ENCODE measurements around the gene SPPL3. TPM values are rescaled to one million over a fixed set of nuclear protein-coding genes. Genes with fewer than 3 reads are reported as not detected.
"Not testable (repeated sequence)": the region's sequence is repeated elsewhere in the genome, so short reads cannot be mapped to it uniquely, and the experiment has no call there.

Gene SPPL3
- total RNA-seq, 1 experiment from 2014 or later, result 7.4 TPM

GRCh38 chr12:120925740-120926563, 21.8 kb upstream of the SPPL3 start:
- in situ Hi-C loops (cut with HindIII; ENCODE audit: low pct_unique_long_range_greater_than_20kb, low sequenced_read_pairs), result no loop called here
- DNase-seq (ENCODE audit: low read depth), result no peak

- DNase-seq (ENCODE audit: low read depth), result no peak
- in situ Hi-C loops (cut with HindIII; ENCODE audit: low pct_unique_long_range_greater_than_20kb, low sequenced_read_pairs), result no loop called here
These were observed 18.1 kb upstream of the SPPL3 start for GRCh38 chr12:120922279-120922678.

- in situ Hi-C loops (cut with HindIII; ENCODE audit: low pct_unique_long_range_greater_than_20kb, low sequenced_read_pairs), result no loop called here
- no peak for DNase-seq (ENCODE audit: low read depth)
These were observed 17.5 kb upstream of the SPPL3 start for GRCh38 chr12:120921637-120922036.

- in situ Hi-C loops (cut with HindIII; ENCODE audit: low pct_unique_long_range_greater_than_20kb, low sequenced_read_pairs), result no loop called here
- no peak for DNase-seq (ENCODE audit: low read depth)
These were observed 16.0 kb upstream of the SPPL3 start for GRCh38 chr12:120920178-120920577.

- in situ Hi-C loops (cut with HindIII; ENCODE audit: low pct_unique_long_range_greater_than_20kb, low sequenced_read_pairs), result no loop called here
These were observed 13.6 kb upstream of the SPPL3 start for GRCh38 chr12:120917748-120918147.

GRCh38 chr12:120916561-120916960, 12.4 kb upstream of the SPPL3 start:
- no peak for DNase-seq (ENCODE audit: low read depth)
- in situ Hi-C loops (cut with HindIII; ENCODE audit: low pct_unique_long_range_greater_than_20kb, low sequenced_read_pairs), result no loop called here

More at GRCh38 chr12:120917748-120918147, 13.6 kb upstream of the SPPL3 start:
- no peak for DNase-seq (ENCODE audit: low read depth)

- in situ Hi-C loops (cut with HindIII; ENCODE audit: low pct_unique_long_range_greater_than_20kb, low sequenced_read_pairs), result no loop called here
- no peak for DNase-seq (ENCODE audit: low read depth)
These were observed 10.6 kb upstream of the SPPL3 start for GRCh38 chr12:120914794-120915193.

GRCh38 chr12:120909633-120910298, 5.6 kb upstream of the SPPL3 start:
- in situ Hi-C loops (cut with HindIII; ENCODE audit: low pct_unique_long_range_greater_than_20kb, low sequenced_read_pairs), result no loop called here
- DNase-seq (ENCODE audit: low read depth), result no peak

GRCh38 chr12:120905856-120906384, 1.8 kb upstream of the SPPL3 start:
- DNase-seq (ENCODE audit: low read depth), result no peak
- in situ Hi-C loops (cut with HindIII; ENCODE audit: low pct_unique_long_range_greater_than_20kb, low sequenced_read_pairs), result no loop called here

GRCh38 chr12:120903412-120904196, 554 bp downstream of the SPPL3 start:
- in situ Hi-C loops (cut with HindIII; ENCODE audit: low pct_unique_long_range_greater_than_20kb, low sequenced_read_pairs), result no loop called here
- DNase-seq (ENCODE audit: low read depth), result peak; percentile 55

- no peak for DNase-seq (ENCODE audit: low read depth)
- in situ Hi-C loops (cut with HindIII; ENCODE audit: low pct_unique_long_range_greater_than_20kb, low sequenced_read_pairs), result no loop called here
These were observed 1.2 kb downstream of the SPPL3 start for GRCh38 chr12:120902846-120903411.

- in situ Hi-C loops (cut with HindIII; ENCODE audit: low pct_unique_long_range_greater_than_20kb, low sequenced_read_pairs), result no loop called here
- no peak for DNase-seq (ENCODE audit: low read depth)
These were observed 2.3 kb downstream of the SPPL3 start for GRCh38 chr12:120901818-120902217.

GRCh38 chr12:120901101-120901500, 3.1 kb downstream of the SPPL3 start:
- in situ Hi-C loops (cut with HindIII; ENCODE audit: low pct_unique_long_range_greater_than_20kb, low sequenced_read_pairs); DNase-seq (ENCODE audit: low read depth): not testable (repeated sequence)

- in situ Hi-C loops (cut with HindIII; ENCODE audit: low pct_unique_long_range_greater_than_20kb, low sequenced_read_pairs), result no loop called here
- no peak for DNase-seq (ENCODE audit: low read depth)
These were observed 8.6 kb downstream of the SPPL3 start for GRCh38 chr12:120895532-120895931.

- in situ Hi-C loops (cut with HindIII; ENCODE audit: low pct_unique_long_range_greater_than_20kb, low sequenced_read_pairs), result no loop called here
These were observed 11.9 kb downstream of the SPPL3 start for GRCh38 chr12:120892265-120892664.

GRCh38 chr12:120890963-120891362, 13.2 kb downstream of the SPPL3 start:
- in situ Hi-C loops (cut with HindIII; ENCODE audit: low pct_unique_long_range_greater_than_20kb, low sequenced_read_pairs), result no loop called here
- no peak for DNase-seq (ENCODE audit: low read depth)

More at GRCh38 chr12:120892265-120892664, 11.9 kb downstream of the SPPL3 start:
- DNase-seq (ENCODE audit: low read depth), result no peak

GRCh38 chr12:120887253-120888043, 16.7 kb downstream of the SPPL3 start:
- no peak for DNase-seq (ENCODE audit: low read depth)
- in situ Hi-C loops (cut with HindIII; ENCODE audit: low pct_unique_long_range_greater_than_20kb, low sequenced_read_pairs), result no loop called here
